NCI-H446 (cell line): ENCODE results near the gene GGT7.
"Not testable (repeated sequence)": the region's sequence is repeated elsewhere in the genome, so short reads cannot be mapped to it uniquely, and the experiment has no call there.

ENCODE experiments used
- DNase-seq, 2 experiments: peaks; one replicate each; lab custom pipeline; 2025; lab: John Stamatoyannopoulos, UW

GGT7 gene

DNA sequence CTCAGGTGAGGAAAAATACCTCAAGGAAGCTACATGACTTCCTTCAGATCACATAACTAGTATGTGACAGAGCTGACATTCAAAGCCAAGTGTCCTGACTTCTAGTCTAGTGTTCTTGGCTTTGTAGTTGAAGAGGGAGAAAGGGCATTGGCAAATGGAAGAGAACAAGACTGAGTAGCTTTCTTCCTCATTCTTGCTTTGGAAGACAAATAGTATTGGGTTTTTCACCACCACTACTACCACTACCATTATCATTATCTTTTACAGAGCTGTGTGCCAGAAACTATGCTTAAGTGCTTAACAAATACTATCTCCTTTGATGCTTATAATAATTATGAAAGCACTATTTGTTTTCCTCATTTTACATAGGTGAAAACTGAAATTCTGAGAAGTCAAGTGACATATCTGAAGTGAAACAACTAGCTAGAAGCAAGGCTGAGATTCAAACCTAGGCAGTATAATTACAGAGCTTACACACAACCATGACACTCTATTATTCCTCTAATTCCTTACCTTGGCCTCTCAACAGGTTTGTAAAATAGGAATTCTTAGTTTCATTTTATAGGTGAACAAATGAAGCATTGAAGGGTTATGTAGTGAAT is 10.5 kb upstream of the GGT7 start:
- DNase-seq: no peak

DNA sequence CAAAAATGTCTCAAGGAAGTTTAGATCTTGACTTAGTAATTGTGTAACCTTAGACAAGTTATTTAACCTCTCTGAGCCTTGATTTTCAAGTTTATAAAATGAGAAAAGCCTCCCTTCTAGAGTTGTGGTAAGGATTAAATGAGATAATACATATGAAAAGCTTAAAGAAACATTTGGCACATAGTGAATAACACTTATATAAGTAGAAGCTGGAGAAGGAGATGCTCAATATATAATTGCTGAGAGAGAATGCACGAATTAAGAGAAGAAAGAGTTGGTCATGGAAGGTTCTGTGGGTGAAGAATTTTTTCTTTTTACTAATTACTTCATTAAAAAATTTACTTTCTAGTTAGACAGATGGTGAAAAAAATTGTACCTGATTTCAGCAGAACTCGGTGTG is 9.0 kb upstream of the GGT7 start:
- no peak for DNase-seq

DNA sequence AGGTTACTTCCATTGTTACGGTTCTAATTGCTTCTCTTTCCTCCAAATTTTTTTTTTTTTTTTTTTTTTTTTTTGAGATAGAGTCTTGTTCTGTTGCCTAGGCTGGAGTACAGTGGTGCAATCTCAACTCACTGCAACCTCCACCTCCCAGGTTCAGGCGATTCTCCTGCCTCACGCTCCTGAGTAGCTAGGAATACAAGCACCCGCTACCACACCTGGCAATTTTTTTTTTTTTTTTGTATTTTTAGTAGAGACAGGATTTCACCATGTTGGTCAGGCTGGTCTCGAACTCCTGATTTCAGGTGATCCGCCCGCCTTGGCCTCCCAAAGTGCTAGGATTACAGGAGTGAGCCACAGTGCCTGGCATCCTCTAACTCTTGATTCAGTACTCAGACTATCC is 8.3 kb upstream of the GGT7 start:
- not testable (repeated sequence) for DNase-seq

DNA sequence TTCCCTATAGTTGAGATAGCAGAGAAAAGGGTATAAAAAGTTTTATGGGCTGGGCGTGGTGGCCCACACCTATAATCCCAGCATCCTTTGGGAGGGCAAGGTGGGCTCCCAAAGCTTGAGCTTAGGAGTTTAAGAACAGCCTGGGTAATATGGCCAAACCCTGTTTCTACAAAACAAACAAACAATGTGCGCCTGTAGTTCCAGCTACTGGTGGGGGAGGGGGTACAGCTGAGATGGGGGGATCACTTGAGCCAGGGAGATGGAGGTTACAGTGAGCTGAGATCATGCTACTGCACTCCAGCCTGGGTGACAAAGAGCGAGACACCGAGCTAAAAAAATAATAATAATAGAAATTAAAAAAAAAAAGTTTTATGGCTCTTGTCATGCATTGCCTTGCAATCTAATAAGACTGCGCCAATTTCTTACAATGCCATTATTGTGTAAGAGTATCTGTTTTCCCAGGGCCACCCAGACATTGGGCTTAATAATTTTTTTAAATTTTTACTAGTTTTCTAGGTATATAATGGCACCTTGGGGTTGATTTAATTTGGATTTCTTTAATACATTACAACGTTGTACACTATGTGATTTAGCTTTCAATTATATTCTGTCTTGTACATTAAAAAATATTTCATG is 7.7 kb upstream of the GGT7 start:
- DNase-seq: no peak

DNA sequence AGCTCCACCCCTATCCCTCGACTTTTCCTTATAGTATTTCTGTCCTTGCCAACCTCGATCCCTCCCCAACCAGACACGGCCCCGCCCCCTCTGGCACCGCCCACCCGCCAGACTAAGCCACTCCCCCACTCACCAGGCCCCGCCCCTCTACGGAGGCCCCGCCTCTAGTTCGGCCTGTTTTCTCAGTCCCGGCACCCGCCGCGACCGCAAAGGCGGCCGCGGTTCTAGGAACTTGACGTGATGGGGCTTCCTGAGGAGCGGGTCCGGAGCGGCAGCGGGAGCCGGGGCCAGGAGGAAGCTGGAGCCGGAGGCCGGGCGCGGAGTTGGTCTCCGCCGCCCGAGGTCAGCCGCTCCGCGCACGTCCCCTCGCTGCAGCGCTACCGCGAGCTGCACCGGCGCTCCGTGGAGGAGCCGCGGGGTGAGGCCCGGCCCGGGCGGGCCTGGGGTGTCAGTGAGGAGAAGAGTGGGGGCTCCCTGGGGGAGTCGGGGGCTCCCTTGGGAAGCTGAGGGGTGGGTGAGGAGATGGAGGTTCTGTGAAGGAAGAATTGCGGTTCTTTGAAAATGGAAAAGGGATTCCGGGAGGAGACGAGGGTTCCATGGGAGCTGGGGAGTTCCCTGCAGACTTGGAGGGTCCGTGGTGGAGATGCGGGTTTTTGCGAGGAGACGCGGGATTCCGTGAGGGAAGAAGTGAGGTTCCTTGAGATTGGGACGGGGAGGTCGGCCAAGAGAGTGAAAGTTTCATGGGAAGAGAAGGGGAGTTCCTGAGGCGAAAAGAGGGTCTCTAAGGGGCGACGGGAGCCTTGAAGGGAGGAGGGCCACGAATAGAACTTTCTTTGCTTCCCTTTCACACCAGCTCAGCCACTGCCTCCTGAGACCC is 4.0 kb upstream of the GGT7 start, which contains the start of gene ACSS2:
Gene ACSS2 (plus strand): TSS at position 207 of the 877 bp plus-strand sequence. CDS start 34 bp downstream, at position 241.
- no peak for DNase-seq

DNA sequence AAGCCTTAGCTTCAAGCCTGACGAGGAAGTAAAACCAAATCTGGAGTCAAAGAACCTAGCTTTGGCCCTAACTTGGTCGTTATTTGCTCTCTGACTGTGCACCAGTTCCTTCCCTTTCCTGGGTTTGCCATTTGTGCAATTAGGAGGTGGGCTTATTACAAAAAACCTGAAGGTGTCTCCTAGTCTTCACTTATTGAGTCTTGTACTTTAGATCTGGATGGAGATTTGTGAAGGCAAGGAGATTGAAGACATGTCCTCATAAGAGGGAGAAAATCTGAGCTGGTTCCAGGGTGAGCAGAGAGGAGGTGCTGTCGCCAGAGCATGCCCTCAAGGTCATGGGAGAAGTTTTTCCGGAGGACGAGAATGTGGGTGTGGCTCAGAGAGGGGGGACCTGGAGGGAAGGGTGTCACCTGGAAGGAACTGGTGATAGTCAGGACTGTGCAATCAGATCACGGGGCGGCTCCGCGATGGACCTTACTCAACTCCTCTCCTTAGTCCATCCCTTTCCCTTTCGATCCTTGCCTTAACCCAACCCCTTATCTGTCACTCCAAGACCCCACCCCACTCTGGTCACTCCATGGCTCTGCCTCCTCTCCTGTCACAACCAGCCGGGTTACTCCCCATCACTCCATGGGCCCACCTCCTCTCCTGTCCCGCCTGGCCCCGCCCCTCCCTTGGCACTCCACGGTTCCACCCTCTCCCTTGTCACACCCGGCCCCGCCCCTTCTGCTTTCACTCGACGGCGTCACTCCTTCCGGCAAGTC is 3.2 kb upstream of the GGT7 start:
- peak; percentile 97 to 98 for DNase-seq

DNA sequence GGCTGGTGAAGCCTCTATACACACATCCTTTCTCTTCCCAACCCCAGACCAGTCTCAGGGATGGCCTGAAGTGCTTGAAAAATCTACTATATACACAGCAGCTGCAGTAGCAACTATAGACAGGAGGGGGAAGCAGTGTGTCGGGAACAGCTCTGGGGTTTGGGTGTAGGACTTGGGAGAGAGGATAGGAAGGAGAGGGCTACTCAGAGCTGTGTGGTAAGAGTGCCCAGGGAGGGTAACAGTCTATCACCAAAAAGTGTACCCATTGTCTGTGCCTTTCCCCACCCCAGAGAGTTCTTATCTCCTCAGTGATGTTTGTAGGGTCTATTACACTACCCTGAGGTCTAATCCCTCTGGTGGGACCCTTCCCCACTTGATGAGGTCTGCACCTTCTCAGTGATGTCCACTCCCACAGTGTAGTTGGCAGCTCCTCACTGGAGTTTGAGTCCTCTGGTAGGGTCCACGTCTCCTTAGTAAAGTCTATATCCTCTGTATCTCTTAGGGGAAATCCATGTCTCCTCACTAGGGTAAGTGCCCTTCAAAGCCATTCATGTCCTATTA is 1.5 kb upstream of the GGT7 start:
- peak; percentile 83 to 91 for DNase-seq

DNA sequence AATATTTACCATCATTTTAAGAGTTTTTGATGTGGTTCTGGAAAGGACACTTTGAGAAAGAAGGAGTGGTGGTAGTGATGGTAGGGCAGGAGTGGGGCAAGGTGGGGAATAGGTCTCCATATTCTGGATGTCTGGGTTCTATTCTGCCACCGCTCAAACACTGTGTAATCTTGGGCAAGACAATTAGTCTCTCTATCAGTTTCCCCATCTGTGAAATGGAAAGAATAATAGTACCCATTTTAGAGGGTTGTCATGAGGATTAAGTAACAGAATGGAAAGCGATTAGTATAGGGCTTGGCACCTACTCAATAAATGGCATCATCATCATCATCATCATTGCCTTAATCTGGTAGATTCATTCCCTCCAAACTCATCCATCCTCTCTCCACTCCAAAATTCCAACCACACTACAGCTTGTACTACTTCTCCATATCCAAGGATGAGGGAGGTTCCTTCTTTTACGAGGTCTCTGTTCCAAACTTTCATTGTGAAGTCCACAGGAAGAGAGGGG is 982 bp upstream of the GGT7 start:
- no peak for DNase-seq

DNA sequence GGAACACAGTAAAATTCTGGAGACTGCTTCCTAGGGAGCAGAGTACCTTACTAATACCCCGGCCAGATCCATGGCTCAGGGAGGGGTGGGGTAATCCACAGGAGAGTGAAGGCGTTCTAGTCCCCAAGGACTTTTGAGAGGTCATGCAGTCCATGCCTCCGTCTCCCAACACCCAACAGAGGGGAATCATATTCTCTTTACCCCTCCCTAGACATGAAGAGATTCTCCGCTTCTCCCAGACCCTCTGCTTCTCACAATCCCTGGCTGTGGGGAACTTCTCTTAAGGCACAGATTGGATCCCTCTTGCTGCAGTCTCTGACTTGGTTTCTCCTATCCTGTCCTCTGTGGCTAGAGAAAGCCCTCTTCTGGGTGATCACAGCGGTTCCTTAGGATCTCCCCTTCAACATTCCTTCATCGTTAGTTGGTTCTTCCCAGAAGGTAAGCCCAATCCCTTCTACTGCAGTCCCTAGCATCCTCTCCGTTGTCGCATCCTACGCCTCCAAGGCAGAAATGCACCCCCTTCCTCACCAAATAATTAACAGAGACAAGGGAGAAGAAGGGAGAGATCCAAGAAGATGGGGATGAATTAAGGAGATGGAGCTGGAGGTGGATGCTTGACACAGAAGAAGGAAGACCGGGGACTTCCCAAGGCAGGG is 562 bp downstream of the GGT7 start:
- DNase-seq: no peak

DNA sequence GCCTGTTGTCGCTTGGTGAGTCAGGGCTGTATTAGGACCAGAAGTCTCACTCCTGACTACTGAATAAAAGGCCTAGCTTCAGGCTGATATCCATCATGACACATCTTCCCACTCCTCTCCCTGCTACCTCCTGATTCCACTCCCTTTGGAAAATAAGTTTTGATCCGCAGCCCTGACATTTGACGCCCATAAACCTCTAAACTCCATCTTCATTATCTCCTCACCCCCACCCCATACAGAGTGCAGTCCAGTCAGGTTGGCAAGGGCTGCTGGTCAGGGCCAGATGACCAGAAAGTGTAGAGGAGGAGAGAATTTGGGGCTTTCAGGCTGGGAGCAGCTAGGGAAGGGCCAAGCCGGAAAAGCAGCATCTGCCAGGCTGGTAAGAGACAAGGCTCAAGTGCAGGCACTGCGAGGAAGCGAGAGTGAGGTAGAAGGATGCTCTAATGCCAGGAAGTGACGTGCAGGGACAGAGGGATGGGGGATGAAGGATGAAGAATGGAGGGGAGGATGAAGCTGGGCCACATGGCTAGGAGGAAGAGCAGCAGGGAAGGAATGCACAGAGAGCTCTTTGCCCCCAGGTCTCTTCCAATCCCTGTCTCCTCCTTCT is 1.2 kb downstream of the GGT7 start:
- no peak for DNase-seq

DNA sequence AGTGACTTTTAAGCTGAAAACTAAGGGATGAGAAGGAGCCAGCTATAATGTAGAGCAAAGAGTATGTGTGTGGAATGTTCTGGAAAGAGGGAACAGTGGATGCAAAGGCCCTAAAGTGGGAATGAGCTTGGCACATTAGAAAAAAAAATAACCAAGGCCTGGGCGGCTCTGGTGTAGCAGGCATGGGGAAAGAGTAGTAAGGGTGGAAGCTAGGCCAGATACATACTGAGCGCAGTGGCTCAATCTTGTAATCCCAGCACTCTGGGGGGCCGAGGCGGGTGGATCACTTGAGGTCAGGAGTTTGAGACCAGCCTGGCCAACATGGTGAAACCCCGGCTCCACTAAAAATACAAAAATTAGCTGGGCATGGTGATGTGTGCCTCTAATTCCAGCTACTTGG is 8.4 kb downstream of the GGT7 start:
- DNase-seq: no peak

DNA sequence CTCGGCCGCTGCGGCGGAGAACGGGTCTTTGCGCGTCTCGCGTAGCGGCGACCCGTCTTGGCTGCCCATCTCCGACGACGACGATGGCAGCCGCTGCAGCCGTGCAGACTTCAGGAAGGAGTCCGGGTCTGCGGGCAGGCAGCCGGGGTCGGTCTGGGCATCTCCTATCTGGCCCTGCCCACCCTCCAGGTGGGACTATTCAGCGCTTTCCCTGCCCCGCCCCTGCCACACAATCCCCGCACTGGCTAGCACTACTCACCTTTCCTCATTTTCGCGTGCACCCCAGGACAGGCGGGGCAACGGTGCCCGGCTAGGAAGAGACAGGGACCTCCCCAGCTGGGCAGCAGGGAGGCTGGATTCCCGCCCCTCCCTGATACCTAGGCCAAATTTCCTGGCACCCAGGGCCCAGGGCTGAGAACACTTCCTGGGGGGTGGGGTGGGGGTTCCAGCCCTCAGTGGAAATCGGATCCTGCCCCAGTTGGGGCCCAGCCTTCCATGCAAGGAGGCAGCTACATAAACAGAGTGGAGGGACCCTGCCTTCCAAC is 9.2 kb downstream of the GGT7 start:
- no peak for DNase-seq

DNA sequence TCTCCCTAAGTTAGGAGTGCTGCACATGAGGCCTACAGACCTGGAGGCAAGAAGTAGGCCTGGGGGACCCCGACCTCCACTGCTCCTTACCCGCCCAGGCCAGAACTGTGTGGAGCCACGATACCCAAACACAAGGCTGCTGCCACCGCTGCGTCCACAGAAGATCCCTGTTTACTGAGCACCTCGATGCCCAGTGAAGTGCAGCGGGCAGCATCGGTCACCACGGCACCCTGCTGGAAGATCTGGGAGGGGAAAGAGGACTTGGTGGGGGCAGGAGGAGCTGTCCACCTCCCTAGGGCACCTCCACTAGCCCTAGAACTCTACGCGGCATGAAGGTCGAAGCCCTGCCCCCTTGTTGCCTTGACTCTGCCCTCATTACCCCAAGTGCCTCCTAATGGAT is 9.9 kb downstream of the GGT7 start:
- DNase-seq: no peak

DNA sequence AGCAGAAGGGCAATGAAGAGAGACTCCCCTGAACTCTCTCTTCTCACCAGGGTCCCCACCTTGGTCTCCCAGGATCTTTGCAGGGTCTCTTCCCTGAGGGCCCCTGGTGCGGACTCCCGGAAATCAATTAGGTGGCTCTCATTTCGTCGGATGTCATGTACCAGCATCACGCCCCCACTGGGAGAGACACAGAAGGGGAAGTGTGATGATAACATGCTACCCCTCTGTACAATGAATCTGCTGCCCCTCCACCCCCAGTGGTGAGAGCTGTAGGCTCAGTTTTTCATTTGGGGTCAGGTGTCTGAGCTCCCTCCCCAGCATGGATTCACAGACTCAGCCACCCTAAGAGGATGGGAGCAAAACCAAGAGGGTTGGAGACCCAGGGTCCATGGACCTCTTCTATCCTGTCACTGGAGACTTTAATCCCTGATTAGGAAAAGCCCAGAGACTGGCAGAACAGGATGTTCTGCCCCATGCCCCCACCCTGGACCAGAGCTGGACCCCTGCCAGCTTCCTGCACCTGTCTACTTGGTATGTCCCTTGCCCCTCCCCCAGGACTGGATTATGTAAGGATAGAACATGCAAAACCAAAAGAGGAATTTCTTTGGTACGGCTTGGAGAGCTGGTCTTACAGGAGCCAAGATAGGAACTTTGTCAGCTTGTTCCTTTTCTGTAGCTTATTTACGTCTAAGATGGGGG is 11.1 kb downstream of the GGT7 start:
- DNase-seq: no peak

DNA sequence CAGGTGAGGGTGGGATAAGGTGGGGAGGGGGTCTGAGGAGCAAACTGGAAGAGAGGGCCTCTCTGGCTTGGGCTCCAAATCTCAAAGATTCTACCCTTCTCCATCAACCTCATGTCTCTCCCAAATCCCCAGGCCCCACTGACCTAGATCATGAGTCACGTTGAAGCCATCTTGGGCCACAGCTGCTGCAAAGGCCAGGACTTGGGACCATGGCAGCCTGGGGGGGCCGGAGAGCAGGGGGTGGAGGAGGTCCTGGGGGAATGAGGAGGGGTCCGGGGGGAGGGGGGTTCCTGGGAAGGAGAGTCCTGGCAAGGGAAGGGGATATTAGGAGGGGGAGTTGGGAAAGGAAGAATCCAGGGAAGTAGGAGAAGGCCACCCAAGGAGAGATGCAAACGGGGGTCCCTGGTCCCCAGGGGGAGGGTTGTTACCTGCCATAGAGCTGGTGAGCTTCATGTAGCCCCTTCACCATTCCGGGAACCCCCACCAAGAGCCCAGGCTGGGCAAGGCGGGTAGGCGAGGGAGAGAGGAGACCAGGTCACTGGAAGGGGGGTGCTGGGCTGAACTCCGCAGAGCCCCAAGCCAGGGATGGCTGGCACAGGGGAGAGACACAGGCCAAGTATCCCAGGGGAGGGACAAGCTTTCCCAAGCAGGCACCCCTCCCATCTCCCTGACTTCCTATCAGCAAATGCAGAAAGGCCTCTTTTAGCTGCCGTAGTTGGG is 12.7 kb downstream of the GGT7 start:
- no peak for DNase-seq

DNA sequence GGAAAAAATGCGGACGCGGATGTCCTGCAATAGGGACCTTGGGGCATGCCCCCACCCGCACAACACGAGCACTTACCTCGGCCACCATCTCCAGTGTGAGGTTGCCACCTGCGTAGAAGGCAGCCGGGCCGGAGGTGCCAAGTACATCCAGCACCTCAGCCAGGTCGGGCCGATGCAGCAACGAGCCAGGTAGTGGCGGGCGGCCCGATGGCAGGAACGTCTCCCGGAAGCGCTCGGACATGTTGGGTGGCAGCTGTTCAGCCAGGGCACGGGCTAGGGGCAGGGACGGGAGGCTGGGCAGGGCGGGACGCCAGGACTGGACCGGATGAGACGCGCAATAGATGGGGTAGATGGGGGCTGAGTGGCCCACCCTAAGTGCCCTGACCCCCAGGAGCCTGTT is 13.3 kb downstream of the GGT7 start:
- DNase-seq: no peak

DNA sequence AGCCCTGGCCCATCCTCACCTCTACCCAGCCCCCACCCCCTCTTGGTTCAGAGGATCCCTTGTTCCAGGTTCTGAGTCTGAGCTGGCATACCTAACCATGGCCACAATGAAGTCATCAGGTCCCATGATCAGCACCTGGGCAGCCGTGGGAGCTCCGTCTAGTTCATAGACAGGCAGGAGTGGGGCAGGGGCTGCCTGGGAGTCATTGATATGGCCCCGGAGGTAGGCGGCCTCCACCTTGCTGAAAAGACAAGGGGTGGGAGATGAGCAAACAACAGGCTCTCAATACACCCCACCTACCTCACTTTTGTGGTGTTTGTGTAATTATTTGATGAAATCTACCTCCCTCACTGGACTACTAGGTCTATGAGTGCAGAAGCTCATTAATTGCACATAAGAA is 20.4 kb downstream of the GGT7 start:
- no peak for DNase-seq

DNA sequence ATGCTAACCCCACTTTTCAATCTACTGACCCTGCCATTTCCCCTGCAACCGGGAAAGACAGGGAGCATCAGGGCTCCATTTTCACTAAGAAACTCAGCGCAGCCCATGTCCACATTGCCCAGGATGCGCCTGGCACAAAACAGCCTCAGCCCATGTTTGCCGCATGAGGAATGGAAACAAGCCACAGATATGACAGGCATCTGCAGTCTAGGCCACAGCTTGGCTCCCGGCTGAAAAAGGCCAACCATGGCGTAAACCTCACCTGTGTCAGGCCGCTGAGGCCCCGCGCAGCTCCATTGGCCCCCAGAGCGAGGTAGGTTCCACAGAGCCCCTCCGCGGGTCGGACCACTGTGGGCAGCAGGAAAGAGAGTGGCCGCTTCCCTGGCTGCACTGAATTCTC is 21.7 kb downstream of the GGT7 start:
- no peak for DNase-seq

DNA sequence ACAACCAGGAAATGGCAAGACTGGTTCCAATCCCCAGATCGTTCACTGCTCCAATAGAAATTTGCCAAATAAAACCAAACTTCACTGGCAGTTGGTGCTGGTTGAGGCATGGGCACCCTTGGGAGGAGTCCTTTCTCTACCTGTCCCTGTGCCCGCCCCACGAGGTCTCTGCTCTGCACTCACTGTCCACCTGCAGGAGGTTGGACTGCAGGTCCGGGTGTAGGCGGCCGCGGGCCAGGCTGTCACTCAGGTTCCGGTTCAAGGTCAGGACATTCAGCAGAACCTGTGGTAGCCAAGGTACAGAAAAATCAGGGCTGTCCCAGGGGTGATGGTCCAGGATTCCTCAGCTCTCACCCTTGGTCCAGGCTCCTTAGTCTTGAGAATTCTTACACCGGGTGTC is 22.9 kb downstream of the GGT7 start:
- no peak for DNase-seq
